ENCODE measurements around the gene ANKRD17.
A peak's percentile ranks its signal among the peaks of the same experiment; 100 is the strongest.

ANKRD17 gene

GRCh38 chr4:73069338-73070073 lies 189.1 kb downstream of the ANKRD17 start, which contains the start of gene COX18 (continued):
- TF ChIP-seq ZNF24 (tag by site-specific recombination; IDR thresholded peaks at IDR 0.05): 0 out of 2 replicates have a peak, but pooled peaks have one; percentile 16
- TF ChIP-seq PATZ1 (tag by site-specific recombination; IDR thresholded peaks at IDR 0.05): no peak
- TF ChIP-seq ZNF23 (tag by site-specific recombination; IDR thresholded peaks at IDR 0.05; ENCODE audit: borderline replicate concordance): no peak
- no peak for TF ChIP-seq ZNF114 (tag by site-specific recombination; IDR thresholded peaks at IDR 0.05)
- TF ChIP-seq ZNF768 (tag by site-specific recombination; IDR thresholded peaks at IDR 0.05): no peak
- no peak for TF ChIP-seq ZBTB1 (tag by site-specific recombination; IDR thresholded peaks at IDR 0.05)
- TF ChIP-seq REPIN1 (tag by site-specific recombination; IDR thresholded peaks at IDR 0.05; ENCODE audit: low read depth): no peak
- no peak for TF ChIP-seq ZNF280D (tag by site-specific recombination; IDR thresholded peaks at IDR 0.05)
- TF ChIP-seq ZNF10 (tag by site-specific recombination; IDR thresholded peaks at IDR 0.05): 0 out of 2 replicates have a peak, but pooled peaks have one; percentile 55
- TF ChIP-seq KLF9 (tag by site-specific recombination; IDR thresholded peaks at IDR 0.05; ENCODE audit: low read depth): no peak
- no peak for TF ChIP-seq ZNF777 (tag by site-specific recombination; IDR thresholded peaks at IDR 0.05; ENCODE audit: borderline replicate concordance)
- TF ChIP-seq ZNF549 (tag by site-specific recombination; IDR thresholded peaks at IDR 0.05): no peak
- no peak for TF ChIP-seq AEBP2 (tag by site-specific recombination; IDR thresholded peaks at IDR 0.05; ENCODE audit: borderline replicate concordance)
- peak; percentile 46 for TF ChIP-seq ZXDB (tag by site-specific recombination; IDR thresholded peaks at IDR 0.05)
- no peak for TF ChIP-seq ZNF571 (tag by site-specific recombination; IDR thresholded peaks at IDR 0.05)
- TF ChIP-seq ZNF362 (tag by site-specific recombination; IDR thresholded peaks at IDR 0.05): no peak
- TF ChIP-seq ZNF302 (tag by site-specific recombination; IDR thresholded peaks at IDR 0.05; ENCODE audit: low read depth): no peak
- TF ChIP-seq EGR2 (tag by site-specific recombination; IDR thresholded peaks at IDR 0.05; ENCODE audit: low read depth): no peak
- no peak for TF ChIP-seq ZNF510 (tag by site-specific recombination; IDR thresholded peaks at IDR 0.05; ENCODE audit: insufficient replicate concordance)
- no peak for TF ChIP-seq ZNF518A (tag by site-specific recombination; conservative IDR thresholded peaks at IDR 0.05; ENCODE audit: low read depth)
- TF ChIP-seq ZNF416 (tag by site-specific recombination; IDR thresholded peaks at IDR 0.05): no peak
- TF ChIP-seq ZFP3 (tag by site-specific recombination; IDR thresholded peaks at IDR 0.05; ENCODE audit: low read depth): no peak
- TF ChIP-seq ZNF560 (tag by site-specific recombination; IDR thresholded peaks at IDR 0.05; ENCODE audit: borderline replicate concordance): no peak
- TF ChIP-seq ZNF394 (tag by site-specific recombination; IDR thresholded peaks at IDR 0.05; ENCODE audit: borderline replicate concordance): no peak
- TF ChIP-seq ZNF626 (tag by site-specific recombination; IDR thresholded peaks at IDR 0.05): no peak
